ENCODE data around the gene MINDY4. TPM values are rescaled to one million over a fixed set of nuclear protein-coding genes. Genes with fewer than 3 reads are reported as not detected.

The MINDY4 gene
- total and polyA plus RNA-seq, 9 donors, result 6.9 to 30.3 (median 18.2) TPM

GRCh38 chr7:30920584-30921539, 149.6 kb downstream of the MINDY4 start:
- H3K27me3 ChIP-seq, result no peaks in the 10 kb centered on the region
- H3K27ac ChIP-seq, result no peak overlapping the region
- no peaks in the 10 kb centered on the region for H3K9me3 ChIP-seq
- intact Hi-C loops (cut with DNase I), result no loop called here
- DNase-seq, result peak in 4 of 5 donors; percentile 5 to 28 (median 9)
- TF ChIP-seq EP300 (IDR thresholded peaks at IDR 0.05), result no peak
- no peak for TF ChIP-seq CTCF (IDR thresholded peaks at IDR 0.05)
- TF ChIP-seq POLR2A (IDR thresholded peaks at IDR 0.05), result no peak
- H3K4me1 ChIP-seq (ENCODE audit: insufficient read depth), result no peaks in the 10 kb centered on the region
- no peaks in the 10 kb centered on the region for H3K36me3 ChIP-seq
- WGBS, 3 donors, result 58 to 73% (median 65%) methylated on average over 9 of the region's 9 CpGs
- no peak overlapping the region for H3K4me3 ChIP-seq

- 84 to 90% (median 86%) methylated on average over 18 to 19 of the region's 19 CpGs for WGBS, 3 donors
- no peaks in the 10 kb centered on the region for H3K36me3 ChIP-seq
Observed at GRCh38 chr7:30921540-30922401, 150.6 kb downstream of the MINDY4 start.

GRCh38 chr7:30922596-30922995, 151.4 kb downstream of the MINDY4 start:
- intact Hi-C loops (cut with DNase I), result no loop called here
- TF ChIP-seq CTCF (IDR thresholded peaks at IDR 0.05) (no peak), EP300 (IDR thresholded peaks at IDR 0.05) (no peak), POLR2A (IDR thresholded peaks at IDR 0.05) (no peak)
- DNase-seq, result peak in 4 of 5 donors; percentile 2 to 20 (median 10)
- H3K27ac ChIP-seq, result no peak overlapping the region
- H3K4me1 ChIP-seq (ENCODE audit: insufficient read depth), result no peaks in the 10 kb centered on the region
- no peaks in the 10 kb centered on the region for H3K27me3 ChIP-seq
- H3K4me3 ChIP-seq, result no peak overlapping the region
- H3K36me3 ChIP-seq, result no peaks in the 10 kb centered on the region
- no peaks in the 10 kb centered on the region for H3K9me3 ChIP-seq
- 92 to 95% (median 94%) methylated on average over 9 of the region's 9 CpGs for WGBS, 3 donors

More at GRCh38 chr7:30921540-30922401, 150.6 kb downstream of the MINDY4 start:
- H3K4me1 ChIP-seq (ENCODE audit: insufficient read depth), result no peaks in the 10 kb centered on the region
- DNase-seq, result peak; percentile 5 to 24 (median 8)
- H3K4me3 ChIP-seq, result no peak overlapping the region
- intact Hi-C loops (cut with DNase I), result no loop called here
- no peaks in the 10 kb centered on the region for H3K27me3 ChIP-seq
- no peaks in the 10 kb centered on the region for H3K9me3 ChIP-seq
- TF ChIP-seq POLR2A (IDR thresholded peaks at IDR 0.05), result no peak
- no peak for TF ChIP-seq CTCF (IDR thresholded peaks at IDR 0.05)
- no peak for TF ChIP-seq EP300 (IDR thresholded peaks at IDR 0.05)
- H3K27ac ChIP-seq, result no peak overlapping the region

- 92 to 93% (median 93%) methylated on average over 19 of the region's 19 CpGs for WGBS, 3 donors
- Histone ChIP-seq H3K27ac (no peak overlapping the region), H3K27me3 (no peaks in the 10 kb centered on the region), H3K4me1 (ENCODE audit: insufficient read depth) (no peaks in the 10 kb centered on the region), H3K36me3 (no peaks in the 10 kb centered on the region), H3K4me3 (no peak overlapping the region), H3K9me3 (no peaks in the 10 kb centered on the region)
- peak; percentile 2 to 16 (median 6) for DNase-seq
- TF ChIP-seq CTCF (IDR thresholded peaks at IDR 0.05) (no peak), EP300 (IDR thresholded peaks at IDR 0.05) (no peak), POLR2A (IDR thresholded peaks at IDR 0.05) (no peak)
- intact Hi-C loops (cut with DNase I), result no loop called here
Observed at GRCh38 chr7:30923009-30923773, 152.0 kb downstream of the MINDY4 start.
